RWPE1 (cell line): ENCODE data around the gene OSTN.

Experiments
- CTCF ChIA-PET: fragments of 350-600 bp; sonication (Branson Sonifier 250); formaldehyde crosslinking; extraction: SDS; loops from one replicate; lab custom pipeline; 2021; lab: Yijun Ruan, JAX
- POLR2A ChIA-PET: fragments of 400-600 bp; formaldehyde crosslinking; extraction: SDS; loops from one replicate; lab custom pipeline; 2020; ENCODE audit warnings: antibody characterized with exemption; ENCODE audit not compliant: low non-redundant PET; lab: Yijun Ruan, JAX
- DNase-seq: peaks from one replicate; pipeline ENCODE4 v3.0.0; 2012; ENCODE audit warnings: low spot score
- H3K27ac ChIP-seq: fragments of 450-650 bp; 2 replicates; pipeline ENCODE4 v1.5.1; 2017
- CTCF ChIP-seq: fragments of 450-650 bp; conservative IDR thresholded peaks from 2 replicates; pipeline ENCODE4 v1.5.1; 2017; ENCODE audit warnings: low read depth, mild to moderate bottlenecking

Gene OSTN

GRCh38 chr3:191307341-191307740, 108.3 kb downstream of the OSTN start:
- ChIA-PET POLR2A (no interaction called here), CTCF (no interaction called here)
- no peak for DNase-seq
- TF ChIP-seq CTCF = no peak
- no peak overlapping the region for H3K27ac ChIP-seq

GRCh38 chr3:191313296-191313695, 114.3 kb downstream of the OSTN start:
- ChIA-PET CTCF (interaction anchor here (0.7 to 0.8 kb wide), 2 partner anchors 213 to 1259 kb away, joined by 3 to 6 read pairs; no protein-coding TSS in a partner anchor), POLR2A (no interaction called here)
- TF ChIP-seq CTCF = no peak

GRCh38 chr3:191314109-191314728, 115.2 kb downstream of the OSTN start:
- no peak for DNase-seq
- TF ChIP-seq CTCF = no peak
- H3K27ac ChIP-seq = no peak overlapping the region
- CTCF ChIA-PET = no interaction called here
- POLR2A ChIA-PET = no interaction called here

More at GRCh38 chr3:191313296-191313695, 114.3 kb downstream of the OSTN start:
- H3K27ac ChIP-seq = no peak overlapping the region
- no peak for DNase-seq
